Aorta (tissue), 5 donors: ENCODE data around the gene LATS2. TPM values are rescaled to one million over a fixed set of nuclear protein-coding genes. Genes with fewer than 3 reads are reported as not detected.

ENCODE experiments used
- ATAC-seq: fragments of 200-7000 bp; cut with Tn5 transposase; one replicate; pipeline ENCODE4 v1.9.1; 2022; ENCODE audit warnings: moderate library complexity; ENCODE audit not compliant: low FRiP score
- DNase-seq, 2 donors: peaks; one replicate each; pipeline ENCODE4 v3.0.0-alpha.2; 2020
- H3K27ac ChIP-seq, 2 donors: one replicate each; pipeline ENCODE4 v1.5.1; 2013; ENCODE audit warnings: low read length in 2 of 2, mild to moderate bottlenecking in 2 of 2, moderate library complexity in 2 of 2, control low read depth in 1 of 2, inconsistent platforms in 1 of 2, low read depth in 1 of 2
- H3K27me3 ChIP-seq, 2 donors: one replicate each; pipeline ENCODE4 v1.6.1; 2013; ENCODE audit warnings: control low read depth in 1 of 2, low read length in 1 of 2, mild to moderate bottlenecking in 1 of 2, moderate library complexity in 1 of 2; ENCODE audit not compliant: insufficient read depth in 2 of 2, control insufficient read depth in 1 of 2
- H3K36me3 ChIP-seq, 2 donors: one replicate each; pipeline ENCODE4 v1.6.1; 2013; ENCODE audit warnings: control low read depth in 1 of 2, low read length in 1 of 2, mild to moderate bottlenecking in 1 of 2; ENCODE audit not compliant: insufficient read depth in 2 of 2, control insufficient read depth in 1 of 2
- H3K4me1 ChIP-seq, 2 donors: one replicate each; pipeline ENCODE4 v1.6.1; 2013; ENCODE audit warnings: low read length in 2 of 2, control low read depth in 1 of 2, mild to moderate bottlenecking in 1 of 2, moderate library complexity in 1 of 2; ENCODE audit not compliant: insufficient read depth in 2 of 2, control insufficient read depth in 1 of 2
- H3K4me3 ChIP-seq, 2 donors: one replicate each; pipeline ENCODE4 v1.5.1; 2013; ENCODE audit warnings: low read length in 2 of 2, control low read depth in 1 of 2, mild to moderate bottlenecking in 1 of 2
- H3K9me3 ChIP-seq: one replicate; pipeline ENCODE4 v1.6.1; 2013; ENCODE audit warnings: mild to moderate bottlenecking, low read length; ENCODE audit not compliant: control insufficient read depth
- WGBS, 2 donors: extraction: QIAGEN DNeasy Blood & Tissue Kit; methylation state at CpG; one replicate each; pipeline ENCODE4 v1.1.7; 2013; 5-methylcytosine and 5-hydroxymethylcytosine counted together
- intact Hi-C, 2 donors: fragments of 100-400 bp; cut with DNase I; formaldehyde crosslinking; loops; one replicate each; pipeline versions ENCODE4 v1.14.2 to v1.15.0; 2022
- polyA plus RNA-seq, 2 donors: library from polyadenylated mRNA; stranded (reverse); fragments of 200-250 nt; gene quantifications; one replicate each; pipeline ENCODE4 v1.2.3, GENCODE V29; 2013
- total RNA-seq, 2 donors: library from RNA; stranded (reverse); fragmentation: NEBNext Ultra II Directional; extraction: Animal tissue kit (Norgen Biotek cat#: 25700); gene quantifications; one replicate each; pipeline ENCODE4 v1.2.1, GENCODE V29; 2021
- donor health status: healthy with polysubstance abuse.
- donor health status: Bipolar disorder and iron deficiency.
- donor health status: DM: no; HTN: no; CAD: no.
- donor health status: DM: no; HTN: no; CAD: no.
- donor health status: DM: yes; HTN: yes; CAD: no.

LATS2 gene
- total and polyA plus RNA-seq, 4 donors, result 9.5 to 64.6 (median 32.2) TPM

DNA sequence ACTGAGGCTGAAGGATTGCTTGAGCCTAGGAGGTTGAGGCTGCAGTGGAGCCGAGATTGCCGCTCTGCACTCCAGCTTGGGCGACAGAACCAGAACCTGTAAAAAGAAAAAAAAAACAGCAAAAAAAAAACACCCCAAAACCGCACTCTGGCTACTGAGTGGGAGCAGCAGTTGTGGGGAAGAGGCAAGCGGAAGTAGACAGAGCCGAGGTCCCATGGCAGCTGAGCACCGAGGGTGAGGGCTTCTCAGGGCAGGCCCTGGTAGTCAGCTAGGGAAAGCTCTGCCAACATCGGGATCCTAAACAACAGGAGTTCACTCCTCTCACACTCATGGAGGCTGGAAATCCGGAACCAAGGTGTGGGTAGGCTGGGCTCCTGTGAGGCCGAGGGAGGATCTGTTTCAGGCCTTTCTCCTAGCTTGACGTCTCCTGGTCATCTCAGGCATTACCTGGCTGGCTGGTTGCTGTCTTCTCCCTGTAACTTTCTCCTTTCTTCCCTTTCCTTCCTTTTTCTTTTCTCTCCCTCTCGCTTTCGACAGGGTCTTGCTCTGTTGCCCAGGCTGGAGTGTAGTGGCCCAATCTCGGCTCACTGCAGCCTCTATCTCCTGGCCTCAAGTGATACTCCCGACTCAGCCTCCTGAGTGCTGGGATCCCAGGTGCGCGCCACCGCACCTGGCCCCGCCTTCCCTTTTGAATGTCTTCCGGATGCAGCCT lies 15.8 kb upstream of the LATS2 start:
- peaks cover 0 to 2% of the 10 kb centered on the region in 2 donors for H3K4me1 ChIP-seq
- WGBS, 2 donors, result 92 to 93% methylated on average over 20 of the region's 20 CpGs
- H3K36me3 ChIP-seq, result no peaks in the 10 kb centered on the region
- intact Hi-C loops, result no loop called here
- H3K27me3 ChIP-seq, result no peaks in the 10 kb centered on the region
- no peak for DNase-seq
- H3K27ac ChIP-seq, result no peak overlapping the region
- ATAC-seq, result no peak
- no peaks in the 10 kb centered on the region for H3K9me3 ChIP-seq
- no peak overlapping the region for H3K4me3 ChIP-seq

DNA sequence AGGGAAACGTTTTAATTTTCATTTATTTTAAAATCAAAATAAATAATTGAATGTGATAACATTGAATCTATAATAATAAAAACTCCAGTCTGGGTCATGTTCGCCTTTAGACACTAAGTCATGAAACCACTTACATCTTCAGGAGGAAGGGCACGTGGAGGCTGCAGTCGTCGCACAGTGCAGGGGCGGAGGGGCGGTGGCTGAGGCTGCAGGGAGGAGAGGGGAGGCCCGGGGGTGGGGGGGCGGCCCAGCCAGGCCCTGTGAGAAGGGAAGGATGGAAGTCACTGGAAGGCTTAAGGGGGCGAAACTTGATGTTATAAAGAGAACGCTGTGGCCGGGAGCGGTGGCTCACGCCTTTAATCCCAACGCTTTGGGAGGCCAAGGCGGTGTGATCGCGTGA lies 14.9 kb upstream of the LATS2 start:
- Histone ChIP-seq H3K9me3 (no peaks in the 10 kb centered on the region), H3K4me1 (peaks cover 0 to 2% of the 10 kb centered on the region in 2 donors), H3K27me3 (no peaks in the 10 kb centered on the region), H3K36me3 (no peaks in the 10 kb centered on the region), H3K27ac (no peak overlapping the region), H3K4me3 (peak overlapping the region; percentile 11 to 69)
- ATAC-seq (no peak), DNase-seq (no peak)
- WGBS, 2 donors, result 69 to 73% methylated on average over 17 to 18 of the region's 18 CpGs
- intact Hi-C loops, result no loop called here

DNA sequence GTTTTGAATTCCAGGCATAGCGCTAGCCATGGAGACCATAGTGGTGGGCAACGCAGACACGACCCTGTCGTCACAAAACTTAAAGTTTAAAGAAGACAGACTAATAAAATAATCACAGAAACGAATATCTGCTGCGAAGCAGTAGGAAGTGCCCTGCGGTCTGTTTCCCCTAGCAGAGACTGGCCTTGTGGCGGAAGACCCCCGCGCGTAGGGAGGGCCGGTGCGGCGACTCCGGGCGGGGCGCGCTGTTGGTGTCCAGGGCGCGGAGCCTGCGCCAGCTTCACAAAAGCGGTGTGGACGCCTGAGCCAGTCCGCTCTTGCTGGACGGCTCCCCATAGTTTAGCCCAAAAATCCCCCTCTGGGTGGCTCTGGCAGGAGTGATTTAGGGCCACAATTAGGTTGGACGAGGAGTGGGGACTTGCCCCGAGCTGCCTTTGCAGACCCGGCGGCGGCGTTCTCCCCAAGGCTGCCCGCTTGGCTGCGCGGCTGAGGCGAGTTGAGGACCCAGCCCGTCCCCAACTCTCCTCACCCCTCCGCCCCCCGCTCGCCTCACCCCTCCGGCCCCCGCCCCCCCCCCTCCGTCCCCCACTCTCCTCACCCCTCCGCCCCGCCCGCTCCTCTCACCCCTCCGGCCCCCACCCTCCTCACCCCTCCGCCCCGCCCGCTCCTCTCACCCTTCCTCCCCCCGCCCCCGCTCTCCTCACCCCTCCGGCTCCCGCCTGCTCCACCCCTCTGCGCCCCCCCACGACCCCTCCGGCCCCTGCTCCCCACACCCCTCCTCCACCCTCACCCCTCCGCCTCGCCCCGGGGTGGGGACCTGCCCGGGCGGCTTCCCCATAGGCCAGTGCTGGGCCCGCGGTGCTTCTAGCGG lies 14.2 kb upstream of the LATS2 start:
- WGBS, 2 donors, result 2 to 3% methylated on average over 46 to 56 of the region's 64 CpGs
- ATAC-seq (peak; percentile 84), DNase-seq (peak; percentile 62 to 85)
- Histone ChIP-seq H3K27me3 (no peaks in the 10 kb centered on the region), H3K4me3 (peak overlapping the region; percentile 11 to 69), H3K4me1 (peaks cover 0 to 2% of the 10 kb centered on the region in 2 donors), H3K27ac (no peak overlapping the region), H3K36me3 (no peaks in the 10 kb centered on the region), H3K9me3 (no peaks in the 10 kb centered on the region)
- intact Hi-C loops, result no loop called here

DNA sequence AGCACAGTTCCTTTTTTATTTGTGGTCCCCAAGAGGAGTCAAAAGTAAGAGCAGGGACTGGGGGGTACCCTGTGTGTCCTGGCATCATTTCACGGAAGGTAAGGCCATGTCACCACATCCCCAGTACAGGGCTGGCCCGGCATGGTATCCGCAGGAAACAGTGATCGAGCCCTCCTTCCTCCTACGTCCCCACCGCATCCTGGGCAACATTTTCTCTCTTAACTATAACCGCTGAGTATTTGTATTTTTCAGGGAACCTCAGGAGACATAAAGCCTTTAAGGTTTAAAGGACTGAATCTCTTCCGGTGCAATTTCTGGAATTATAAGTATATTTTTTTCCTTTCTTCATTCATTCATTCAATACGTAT lies 13.6 kb upstream of the LATS2 start:
- peak; percentile 60 for ATAC-seq
- Histone ChIP-seq H3K4me1 (peaks cover 0 to 2% of the 10 kb centered on the region in 2 donors), H3K27ac (no peak overlapping the region), H3K4me3 (peak overlapping the region in 1 of 2 donors; percentile 69), H3K27me3 (no peaks in the 10 kb centered on the region), H3K9me3 (no peaks in the 10 kb centered on the region), H3K36me3 (no peaks in the 10 kb centered on the region)
- intact Hi-C loops, result no loop called here
- WGBS, 2 donors, result 24 to 40% methylated on average over 9 of the region's 9 CpGs
- DNase-seq, result peak in 1 of 2 donors; percentile 56

DNA sequence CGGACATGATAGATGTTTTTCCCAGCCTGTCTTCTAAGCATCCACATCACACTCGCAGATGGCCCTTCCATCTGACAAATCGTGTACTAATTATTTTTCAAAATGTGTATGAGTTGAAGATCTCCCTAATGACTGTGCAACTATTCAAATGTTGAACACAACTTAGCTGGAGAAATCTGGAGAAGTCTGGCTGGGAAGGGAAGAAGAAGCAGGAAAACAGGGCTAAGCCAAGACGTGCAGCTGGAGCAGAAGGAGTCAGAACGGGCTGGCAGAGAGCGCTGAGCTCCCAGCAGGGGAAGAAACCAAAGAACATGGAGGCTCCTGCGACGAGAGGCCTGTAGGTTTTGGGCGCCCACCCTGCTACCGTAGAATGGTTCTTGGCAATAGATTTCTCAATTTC lies 13.2 kb upstream of the LATS2 start:
- Histone ChIP-seq H3K4me3 (no peak overlapping the region), H3K36me3 (no peaks in the 10 kb centered on the region), H3K27ac (peak overlapping the region in 1 of 2 donors; percentile 67), H3K27me3 (no peaks in the 10 kb centered on the region), H3K9me3 (no peaks in the 10 kb centered on the region), H3K4me1 (no peaks in the 10 kb centered on the region)
- intact Hi-C loops, result no loop called here
- 38 to 41% methylated on average over 10 of the region's 10 CpGs for WGBS, 2 donors
- ATAC-seq (peak; percentile 62), DNase-seq (peak in 1 of 2 donors; percentile 60)

DNA sequence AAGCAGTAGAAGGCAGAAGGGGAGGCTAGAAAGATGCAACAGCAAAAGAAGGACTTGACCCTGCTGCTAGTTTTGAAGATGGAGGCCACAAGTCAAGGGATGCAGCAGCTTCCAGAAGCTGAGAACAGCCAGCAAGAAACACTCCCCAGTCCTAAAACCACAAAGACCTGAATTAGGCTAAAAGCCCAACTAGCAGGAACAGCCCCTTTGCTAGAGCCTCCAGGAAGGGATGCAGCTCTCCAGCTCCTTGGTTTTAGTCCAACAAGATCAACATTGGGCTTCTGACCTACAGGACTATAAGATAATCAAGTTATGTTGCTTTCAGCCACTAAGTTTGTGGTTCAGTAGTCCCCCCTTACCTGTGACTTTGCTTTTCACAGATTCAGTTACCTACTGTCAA lies 10.5 kb upstream of the LATS2 start:
- DNase-seq (no peak), ATAC-seq (no peak)
- H3K9me3 ChIP-seq, result no peaks in the 10 kb centered on the region
- intact Hi-C loops, result no loop called here
- no peak overlapping the region for H3K4me3 ChIP-seq
- H3K4me1 ChIP-seq, result no peaks in the 10 kb centered on the region
- H3K27me3 ChIP-seq, result no peaks in the 10 kb centered on the region
- no peak overlapping the region for H3K27ac ChIP-seq
- no peaks in the 10 kb centered on the region for H3K36me3 ChIP-seq

DNA sequence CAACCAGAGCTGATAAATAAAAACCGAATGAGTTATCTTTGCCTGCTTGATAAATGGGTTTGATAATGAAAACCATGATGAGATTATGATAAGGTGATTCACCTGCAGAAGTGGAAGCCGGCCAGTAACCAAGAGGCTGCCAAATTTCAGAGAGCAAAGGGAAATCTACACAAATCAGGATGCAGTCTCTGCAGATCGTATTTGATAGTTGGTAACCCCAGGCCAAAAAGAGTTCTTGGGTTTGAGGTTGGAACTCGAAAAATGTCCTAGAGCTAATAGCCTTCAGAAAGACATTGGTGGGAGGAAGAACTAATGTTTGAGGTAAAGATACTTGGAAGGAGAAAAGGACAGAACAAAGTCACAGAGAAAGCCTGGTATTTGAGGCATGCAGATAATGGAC lies 9.6 kb upstream of the LATS2 start:
- no peak overlapping the region for H3K4me3 ChIP-seq
- no peaks in the 10 kb centered on the region for H3K9me3 ChIP-seq
- no peak overlapping the region for H3K27ac ChIP-seq
- 76 to 77% methylated on average over 4 of the region's 4 CpGs for WGBS, 2 donors
- intact Hi-C loops, result no loop called here
- ATAC-seq (no peak), DNase-seq (no peak)
- no peaks in the 10 kb centered on the region for H3K36me3 ChIP-seq
- no peaks in the 10 kb centered on the region for H3K27me3 ChIP-seq
- H3K4me1 ChIP-seq, result no peaks in the 10 kb centered on the region

DNA sequence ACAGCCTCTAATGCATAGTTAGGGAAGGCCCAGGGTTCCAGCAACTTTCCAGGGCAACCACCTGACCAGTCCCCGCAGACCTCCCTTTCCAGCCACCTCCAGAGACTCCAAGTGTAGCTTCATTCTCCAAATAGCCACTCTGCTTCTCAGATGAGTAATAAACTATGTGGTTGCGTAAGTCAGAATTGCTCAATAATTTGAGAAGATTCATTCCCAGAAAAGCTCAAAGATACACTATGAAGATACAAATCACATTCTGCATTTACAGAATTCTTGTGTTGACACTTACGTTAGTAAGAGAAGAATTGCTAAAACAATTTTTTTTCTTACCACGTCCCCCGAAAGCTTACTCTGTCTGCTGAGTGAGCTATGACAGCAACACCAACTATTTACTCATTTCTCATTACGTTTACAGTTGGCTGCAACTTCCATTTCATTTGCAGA lies 8.2 kb upstream of the LATS2 start:
- H3K36me3 ChIP-seq, result no peaks in the 10 kb centered on the region
- H3K4me3 ChIP-seq, result no peak overlapping the region
- intact Hi-C loops, result no loop called here
- 80 to 82% methylated on average over 6 of the region's 6 CpGs for WGBS, 2 donors
- peak; percentile 86 for ATAC-seq
- H3K4me1 ChIP-seq, result no peaks in the 10 kb centered on the region
- no peak for DNase-seq
- no peaks in the 10 kb centered on the region for H3K9me3 ChIP-seq
- no peak overlapping the region for H3K27ac ChIP-seq
- no peaks in the 10 kb centered on the region for H3K27me3 ChIP-seq

DNA sequence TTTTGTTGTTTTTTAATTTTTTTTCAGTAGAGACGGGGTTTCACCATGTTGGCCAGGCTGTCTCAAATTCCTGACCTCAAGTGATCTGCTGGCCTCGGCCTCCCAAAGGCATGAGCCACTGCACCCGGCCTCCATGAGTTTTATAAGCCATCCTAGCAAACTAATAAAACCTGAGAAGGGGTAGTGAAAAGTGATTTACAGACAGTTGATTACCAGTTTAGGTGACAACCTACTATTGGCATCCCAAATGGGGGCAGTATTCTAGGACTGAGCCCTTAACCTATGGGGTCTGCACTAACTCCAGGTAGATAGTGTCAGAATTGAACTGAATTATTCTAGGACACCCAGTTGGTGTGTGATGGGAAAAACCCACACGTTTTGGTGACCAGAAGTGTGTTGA lies 6.5 kb upstream of the LATS2 start:
- no peak for ATAC-seq
- 89 to 92% methylated on average over 4 of the region's 4 CpGs for WGBS, 2 donors
- intact Hi-C loops, result no loop called here
- no peak for DNase-seq
- Histone ChIP-seq H3K4me3 (no peak overlapping the region), H3K4me1 (no peaks in the 10 kb centered on the region), H3K27me3 (no peaks in the 10 kb centered on the region), H3K36me3 (no peaks in the 10 kb centered on the region), H3K9me3 (no peaks in the 10 kb centered on the region), H3K27ac (no peak overlapping the region)
